ENCODE data around the gene AKAP9. TPM values are rescaled to one million over a fixed set of nuclear protein-coding genes. Genes with fewer than 3 reads are reported as not detected.
A peak's percentile ranks its signal among the peaks of the same experiment; 100 is the strongest.

AKAP9 gene
- polyA plus RNA-seq, 1 donor: 127 TPM

DNA sequence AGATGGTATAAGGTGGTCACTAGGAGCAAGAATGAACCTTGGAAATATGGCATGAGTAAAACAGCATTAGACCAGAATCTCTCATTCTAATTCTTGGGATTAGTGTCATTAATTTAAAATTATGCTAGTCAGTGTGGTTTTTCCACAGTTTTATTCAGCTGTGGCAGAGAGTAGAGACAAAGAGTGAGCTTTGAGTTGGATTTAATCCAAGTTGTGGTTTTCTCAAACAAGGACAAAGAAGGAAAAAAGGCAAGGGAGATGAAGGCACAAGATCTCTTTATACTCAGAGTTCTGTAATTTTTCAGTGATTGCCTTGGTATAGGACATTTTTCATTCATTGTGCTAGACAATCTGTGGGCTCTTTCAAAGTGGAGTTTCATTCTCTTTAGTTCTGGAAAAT is 28.2 kb upstream of the AKAP9 start:
- H3K27ac ChIP-seq (ENCODE audit: low read length): no peak overlapping the region
- no peaks in the 10 kb centered on the region for H3K36me3 ChIP-seq (ENCODE audit: control insufficient read depth, insufficient read depth, low read length)
- no peaks in the 10 kb centered on the region for H3K4me1 ChIP-seq (ENCODE audit: control insufficient read depth, insufficient read depth, low read length)
- no peaks in the 10 kb centered on the region for H3K27me3 ChIP-seq (ENCODE audit: control insufficient read depth, insufficient read depth, low read length)
- H3K9me3 ChIP-seq (ENCODE audit: control insufficient read depth, low read depth, low read length): no peaks in the 10 kb centered on the region
- DNase-seq: no peak
- no peak overlapping the region for H3K4me3 ChIP-seq (ENCODE audit: low read length)

DNA sequence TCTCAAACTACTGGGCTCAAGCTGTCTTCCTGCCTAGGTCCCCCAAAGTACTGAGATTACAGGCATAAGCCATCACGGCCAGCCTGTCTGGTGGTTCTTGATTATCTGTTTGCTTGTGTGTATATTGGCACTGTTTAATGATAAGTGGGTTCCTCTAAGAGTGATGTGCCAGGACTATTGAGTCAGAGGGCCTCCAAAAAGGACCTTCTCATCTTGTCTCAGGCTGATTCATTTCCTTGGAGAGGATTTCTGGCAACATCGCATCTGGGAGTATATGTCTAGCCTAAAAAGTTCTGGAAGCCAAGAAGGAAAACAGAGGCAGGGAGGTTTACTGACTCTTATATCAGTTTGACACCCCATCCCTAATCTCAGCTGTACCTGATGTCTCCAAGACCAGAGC is 27.1 kb upstream of the AKAP9 start:
- H3K4me1 ChIP-seq (ENCODE audit: control insufficient read depth, insufficient read depth, low read length): no peaks in the 10 kb centered on the region
- no peak overlapping the region for H3K4me3 ChIP-seq (ENCODE audit: low read length)
- no CpG with 5 or more reads among the region's 2 CpGs for WGBS (ENCODE audit: insufficient coverage, low lambda C conversion rate)
- DNase-seq: no peak
- no peaks in the 10 kb centered on the region for H3K9me3 ChIP-seq (ENCODE audit: control insufficient read depth, low read depth, low read length)
- no peaks in the 10 kb centered on the region for H3K36me3 ChIP-seq (ENCODE audit: control insufficient read depth, insufficient read depth, low read length)
- H3K27ac ChIP-seq (ENCODE audit: low read length): no peak overlapping the region
- H3K27me3 ChIP-seq (ENCODE audit: control insufficient read depth, insufficient read depth, low read length): no peaks in the 10 kb centered on the region

DNA sequence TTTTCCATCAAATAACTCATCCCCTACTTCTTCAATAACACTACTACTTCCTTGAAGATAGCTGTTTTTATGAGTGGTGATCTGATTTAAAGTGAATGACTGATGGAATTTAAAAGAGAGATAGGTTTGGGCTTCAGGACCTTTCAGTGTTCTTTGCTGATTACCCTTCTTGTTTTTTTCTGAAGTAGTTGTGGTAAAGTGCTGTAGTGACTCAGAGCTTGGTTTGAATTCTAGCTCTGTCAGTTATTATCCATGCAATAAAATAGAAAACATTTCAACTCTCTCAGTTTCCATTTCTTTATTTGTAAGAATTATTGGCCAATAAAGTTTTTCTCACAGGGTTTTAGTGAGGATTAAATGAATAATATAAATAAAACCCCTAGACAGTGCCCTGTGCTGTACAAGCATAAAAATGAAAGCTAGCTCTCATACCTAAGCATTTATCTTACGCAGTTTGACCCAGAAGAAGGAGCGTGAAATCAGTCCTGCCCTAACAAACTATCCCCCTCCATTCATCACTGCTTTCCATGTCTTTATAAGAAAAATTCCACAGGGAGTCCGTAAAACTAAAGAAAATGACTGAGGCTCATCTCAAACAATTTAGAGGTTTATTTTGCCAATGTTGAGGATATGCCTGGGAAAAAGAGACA is 25.1 kb upstream of the AKAP9 start:
- no peak overlapping the region for H3K27ac ChIP-seq (ENCODE audit: low read length)
- H3K4me3 ChIP-seq (ENCODE audit: low read length): no peak overlapping the region
- WGBS (ENCODE audit: insufficient coverage, low lambda C conversion rate): no CpG with 5 or more reads among the region's 3 CpGs
- no peaks in the 10 kb centered on the region for H3K36me3 ChIP-seq (ENCODE audit: control insufficient read depth, insufficient read depth, low read length)
- H3K27me3 ChIP-seq (ENCODE audit: control insufficient read depth, insufficient read depth, low read length): no peaks in the 10 kb centered on the region
- no peaks in the 10 kb centered on the region for H3K4me1 ChIP-seq (ENCODE audit: control insufficient read depth, insufficient read depth, low read length)
- DNase-seq: no peak
- no peaks in the 10 kb centered on the region for H3K9me3 ChIP-seq (ENCODE audit: control insufficient read depth, low read depth, low read length)

DNA sequence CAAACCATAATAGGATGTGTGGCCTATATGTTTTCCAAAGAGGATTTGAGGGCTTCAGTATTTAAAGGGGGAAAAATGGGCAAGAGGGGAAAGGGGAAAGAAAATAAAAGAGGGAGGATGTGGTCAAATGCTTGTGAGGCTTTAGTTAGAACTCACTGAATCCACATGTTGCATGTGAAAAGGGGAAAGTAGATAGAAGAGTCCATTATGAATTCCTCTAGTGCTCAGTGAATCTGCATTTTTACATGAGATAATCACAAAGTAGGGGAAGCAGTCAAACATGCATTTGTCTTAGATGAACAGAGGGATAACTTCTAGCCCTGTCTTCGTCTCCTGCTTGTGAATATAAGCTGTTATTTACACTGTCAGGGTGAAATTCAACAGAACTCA is 24.6 kb upstream of the AKAP9 start:
- DNase-seq: no peak
- Histone ChIP-seq H3K36me3 (ENCODE audit: control insufficient read depth, insufficient read depth, low read length) (no peaks in the 10 kb centered on the region), H3K27ac (ENCODE audit: low read length) (no peak overlapping the region), H3K9me3 (ENCODE audit: control insufficient read depth, low read depth, low read length) (no peaks in the 10 kb centered on the region), H3K4me1 (ENCODE audit: control insufficient read depth, insufficient read depth, low read length) (no peaks in the 10 kb centered on the region), H3K27me3 (ENCODE audit: control insufficient read depth, insufficient read depth, low read length) (no peaks in the 10 kb centered on the region), H3K4me3 (ENCODE audit: low read length) (no peak overlapping the region)
- 88% methylated on average over 1 of the region's 1 CpG for WGBS (ENCODE audit: insufficient coverage, low lambda C conversion rate)

DNA sequence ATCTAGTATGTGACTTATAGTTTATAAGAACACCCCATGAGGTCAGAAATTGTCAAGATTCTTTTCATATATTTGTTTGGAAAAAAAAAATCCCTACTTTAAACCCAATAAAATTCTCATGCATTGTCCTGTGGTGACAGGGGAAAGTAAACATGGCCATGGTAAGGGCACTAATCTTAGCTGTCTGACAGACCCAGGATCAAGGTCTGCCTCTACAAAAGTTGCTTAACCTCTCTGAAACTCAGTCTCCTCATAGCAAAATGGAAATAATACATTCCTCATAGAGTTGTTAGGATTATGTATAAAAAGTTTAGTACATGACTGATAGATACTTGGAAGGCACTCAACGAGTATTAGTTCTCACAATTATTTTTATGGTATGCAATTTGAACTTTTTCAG is 22.3 kb upstream of the AKAP9 start:
- no peak for DNase-seq
- H3K27me3 ChIP-seq (ENCODE audit: control insufficient read depth, insufficient read depth, low read length): no peaks in the 10 kb centered on the region
- no peak overlapping the region for H3K4me3 ChIP-seq (ENCODE audit: low read length)
- no peaks in the 10 kb centered on the region for H3K4me1 ChIP-seq (ENCODE audit: control insufficient read depth, insufficient read depth, low read length)
- no peaks in the 10 kb centered on the region for H3K36me3 ChIP-seq (ENCODE audit: control insufficient read depth, insufficient read depth, low read length)
- H3K27ac ChIP-seq (ENCODE audit: low read length): no peak overlapping the region
- H3K9me3 ChIP-seq (ENCODE audit: control insufficient read depth, low read depth, low read length): no peaks in the 10 kb centered on the region
- 100% methylated on average over 1 of the region's 1 CpG for WGBS (ENCODE audit: insufficient coverage, low lambda C conversion rate)

DNA sequence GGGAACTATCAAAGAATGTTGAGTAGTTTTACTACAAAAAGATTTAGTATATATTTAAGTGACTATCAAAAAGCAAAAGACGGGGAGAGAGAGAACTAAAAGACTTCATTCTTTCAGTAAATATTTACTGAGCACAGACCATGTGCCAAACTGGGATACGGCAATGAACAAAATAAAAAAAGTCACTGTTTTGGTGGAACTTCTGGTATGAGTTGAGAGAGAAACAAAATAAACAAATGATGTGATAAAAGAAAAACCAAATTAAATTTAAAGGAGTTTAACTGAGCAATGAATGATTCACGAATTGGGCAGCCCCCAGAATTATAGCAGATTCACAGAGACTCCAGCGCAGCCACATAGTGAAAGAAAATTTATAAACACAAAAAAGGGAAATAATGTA is 17.8 kb upstream of the AKAP9 start:
- Histone ChIP-seq H3K4me3 (ENCODE audit: low read length) (no peak overlapping the region), H3K27me3 (ENCODE audit: control insufficient read depth, insufficient read depth, low read length) (no peaks in the 10 kb centered on the region), H3K36me3 (ENCODE audit: control insufficient read depth, insufficient read depth, low read length) (no peaks in the 10 kb centered on the region), H3K4me1 (ENCODE audit: control insufficient read depth, insufficient read depth, low read length) (no peaks in the 10 kb centered on the region), H3K27ac (ENCODE audit: low read length) (no peak overlapping the region), H3K9me3 (ENCODE audit: control insufficient read depth, low read depth, low read length) (no peaks in the 10 kb centered on the region)
- 67% methylated on average over 4 of the region's 4 CpGs for WGBS (ENCODE audit: insufficient coverage, low lambda C conversion rate)
- no peak for DNase-seq

DNA sequence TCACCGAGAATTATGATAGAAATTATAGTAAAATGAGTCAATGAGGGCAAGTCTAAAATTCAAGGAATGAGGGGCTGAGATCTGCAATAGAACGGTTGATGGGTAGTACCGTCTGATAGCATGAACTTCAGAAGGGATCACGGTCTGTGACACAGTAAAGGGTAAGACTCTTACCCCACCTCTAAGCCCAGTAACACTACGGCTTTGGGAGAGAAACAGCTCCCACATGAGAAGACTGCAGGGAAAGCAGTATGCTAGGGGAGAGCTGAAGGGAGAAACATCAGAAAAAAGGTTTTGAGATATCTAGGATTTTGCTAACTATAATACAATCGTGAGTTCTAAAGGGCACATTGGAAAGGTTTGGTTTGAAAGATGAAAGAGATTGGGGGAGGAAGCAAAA is 12.8 kb upstream of the AKAP9 start:
- H3K27me3 ChIP-seq (ENCODE audit: control insufficient read depth, insufficient read depth, low read length): no peaks in the 10 kb centered on the region
- H3K4me1 ChIP-seq (ENCODE audit: control insufficient read depth, insufficient read depth, low read length): no peaks in the 10 kb centered on the region
- H3K36me3 ChIP-seq (ENCODE audit: control insufficient read depth, insufficient read depth, low read length): no peaks in the 10 kb centered on the region
- WGBS (ENCODE audit: insufficient coverage, low lambda C conversion rate): 40% methylated on average over 1 of the region's 6 CpGs
- no peak overlapping the region for H3K4me3 ChIP-seq (ENCODE audit: low read length)
- no peaks in the 10 kb centered on the region for H3K9me3 ChIP-seq (ENCODE audit: control insufficient read depth, low read depth, low read length)
- H3K27ac ChIP-seq (ENCODE audit: low read length): no peak overlapping the region
- no peak for DNase-seq

DNA sequence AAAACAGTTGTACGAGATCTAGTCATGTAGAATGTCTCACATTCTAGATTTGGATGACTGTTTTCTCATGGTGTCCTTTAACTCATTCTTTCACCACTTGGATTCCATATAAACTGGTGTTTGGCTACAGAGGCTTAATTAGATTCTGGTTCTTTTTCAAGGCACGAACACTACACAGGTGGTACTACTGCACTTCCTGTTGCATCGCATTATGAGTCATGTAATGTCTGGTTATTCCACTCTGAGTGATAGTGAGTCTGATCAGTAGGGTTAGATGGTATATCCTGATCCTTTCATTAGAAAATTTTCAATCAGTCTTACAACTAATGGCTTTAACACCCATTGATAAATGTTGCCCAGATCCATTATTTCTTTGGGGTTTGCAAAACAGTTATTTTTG is 11.2 kb upstream of the AKAP9 start:
- H3K4me3 ChIP-seq (ENCODE audit: low read length): no peak overlapping the region
- no peaks in the 10 kb centered on the region for H3K36me3 ChIP-seq (ENCODE audit: control insufficient read depth, insufficient read depth, low read length)
- no peaks in the 10 kb centered on the region for H3K9me3 ChIP-seq (ENCODE audit: control insufficient read depth, low read depth, low read length)
- no peaks in the 10 kb centered on the region for H3K4me1 ChIP-seq (ENCODE audit: control insufficient read depth, insufficient read depth, low read length)
- no peaks in the 10 kb centered on the region for H3K27me3 ChIP-seq (ENCODE audit: control insufficient read depth, insufficient read depth, low read length)
- no peak for DNase-seq
- WGBS (ENCODE audit: insufficient coverage, low lambda C conversion rate): no CpG with 5 or more reads among the region's 3 CpGs
- no peak overlapping the region for H3K27ac ChIP-seq (ENCODE audit: low read length)

DNA sequence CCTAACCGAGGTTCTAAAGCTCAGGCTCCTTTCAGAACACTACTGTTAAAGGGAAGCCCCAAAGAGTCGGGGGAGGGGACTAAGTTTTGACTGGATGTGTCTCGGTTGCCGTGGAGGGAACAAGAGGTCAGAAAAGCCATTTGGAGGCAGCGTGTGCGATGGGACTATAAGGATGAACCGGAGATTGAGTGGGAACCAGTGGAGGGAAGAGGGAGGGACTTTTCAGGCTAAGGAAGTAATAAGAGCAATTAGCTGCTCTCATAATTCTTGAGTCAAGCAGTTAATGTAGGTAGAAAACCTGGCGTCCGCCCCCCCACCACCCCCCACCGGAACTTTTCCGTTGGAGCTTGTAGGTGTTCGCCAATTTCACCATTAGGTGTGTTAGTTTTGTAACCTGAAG is 491 bp upstream of the AKAP9 start:
- H3K36me3 ChIP-seq (ENCODE audit: control insufficient read depth, insufficient read depth, low read length): no peaks in the 10 kb centered on the region
- peak overlapping the region; percentile 85 for H3K4me3 ChIP-seq (ENCODE audit: low read length)
- H3K4me1 ChIP-seq (ENCODE audit: control insufficient read depth, insufficient read depth, low read length): no peaks in the 10 kb centered on the region
- WGBS (ENCODE audit: insufficient coverage, low lambda C conversion rate): no CpG with 5 or more reads among the region's 12 CpGs
- H3K27me3 ChIP-seq (ENCODE audit: control insufficient read depth, insufficient read depth, low read length): no peaks in the 10 kb centered on the region
- no peaks in the 10 kb centered on the region for H3K9me3 ChIP-seq (ENCODE audit: control insufficient read depth, low read depth, low read length)
- peak overlapping the region; percentile 97 for H3K27ac ChIP-seq (ENCODE audit: low read length)
- no peak for DNase-seq

DNA sequence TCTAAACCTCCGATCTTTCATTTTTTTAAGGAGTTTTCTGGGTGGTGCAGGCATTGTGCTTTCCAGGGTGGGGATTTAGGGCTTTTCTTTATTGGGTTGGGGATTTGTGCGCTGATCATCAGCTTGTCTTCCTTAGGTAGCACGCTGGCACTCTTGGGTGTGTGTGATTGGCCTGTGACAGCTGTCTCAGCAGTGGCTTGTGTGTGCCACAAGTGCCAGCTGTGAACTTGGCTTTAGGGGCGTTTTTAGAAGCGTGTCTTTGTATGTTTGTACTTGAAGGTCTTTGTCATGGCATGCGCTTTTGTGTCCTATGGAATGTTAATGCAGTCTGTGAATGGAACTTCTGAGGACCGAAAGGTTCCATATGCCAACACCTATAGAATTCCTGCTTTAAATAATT is 788 bp downstream of the AKAP9 start:
- Histone ChIP-seq H3K36me3 (ENCODE audit: control insufficient read depth, insufficient read depth, low read length) (no peaks in the 10 kb centered on the region), H3K9me3 (ENCODE audit: control insufficient read depth, low read depth, low read length) (no peaks in the 10 kb centered on the region), H3K27ac (ENCODE audit: low read length) (peak overlapping the region; percentile 97), H3K4me3 (ENCODE audit: low read length) (peak overlapping the region; percentile 85), H3K4me1 (ENCODE audit: control insufficient read depth, insufficient read depth, low read length) (no peaks in the 10 kb centered on the region), H3K27me3 (ENCODE audit: control insufficient read depth, insufficient read depth, low read length) (no peaks in the 10 kb centered on the region)
- peak; percentile 47 to 69 for DNase-seq
- no CpG with 5 or more reads among the region's 7 CpGs for WGBS (ENCODE audit: insufficient coverage, low lambda C conversion rate)

DNA sequence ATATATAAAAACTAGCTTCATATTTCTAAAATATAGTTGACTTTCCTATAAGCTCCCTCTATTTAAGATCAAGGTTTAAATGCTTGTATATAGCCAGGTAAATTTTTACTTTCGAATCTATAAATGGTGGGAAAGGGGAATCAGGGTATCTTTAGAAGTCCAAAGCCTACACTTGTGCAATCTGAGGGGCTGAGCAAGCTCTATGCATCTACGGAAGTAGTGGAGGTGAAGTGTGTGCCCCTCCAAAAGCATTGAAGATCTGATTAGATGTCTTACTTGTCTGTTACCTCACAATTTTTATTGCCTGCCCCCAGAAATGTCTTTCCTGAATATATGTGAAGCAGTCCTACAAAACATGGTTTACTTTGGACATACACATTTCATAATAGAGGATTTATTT is 1.6 kb downstream of the AKAP9 start:
- Histone ChIP-seq H3K27me3 (ENCODE audit: control insufficient read depth, insufficient read depth, low read length) (no peaks in the 10 kb centered on the region), H3K4me3 (ENCODE audit: low read length) (peak overlapping the region; percentile 85), H3K27ac (ENCODE audit: low read length) (peak overlapping the region; percentile 97), H3K9me3 (ENCODE audit: control insufficient read depth, low read depth, low read length) (no peaks in the 10 kb centered on the region), H3K4me1 (ENCODE audit: control insufficient read depth, insufficient read depth, low read length) (no peaks in the 10 kb centered on the region), H3K36me3 (ENCODE audit: control insufficient read depth, insufficient read depth, low read length) (no peaks in the 10 kb centered on the region)
- peak in 1 of 2 donors; percentile 27 for DNase-seq
- WGBS (ENCODE audit: insufficient coverage, low lambda C conversion rate): no CpG with 5 or more reads among the region's 2 CpGs

Measured in large intestine (tissue), 3 donors.